IMR-90 (cell line): Measurements from ENCODE around the gene ACSL1. TPM values are rescaled to one million over a fixed set of nuclear protein-coding genes. Genes with fewer than 3 reads are reported as not detected.

Source experiments
- ATAC-seq: fragments of 200-7000 bp; cut with Tn5 transposase; 2 replicates; pipeline ENCODE4 v1.9.1; 2020; ENCODE audit warnings: low read depth, mild to moderate bottlenecking, moderate library complexity
- BruUV-seq: library from RNA; stranded (reverse); fragments of 400-500 nt; replicated peaks from 2 replicates; lab custom pipeline; 2021; lab: Mats Ljungman, UMichigan
- CTCF ChIA-PET: fragments of 300-600 bp; formaldehyde crosslinking; extraction: SDS; loops from one replicate; lab custom pipeline; 2021; ENCODE audit warnings: antibody characterized with exemption; lab: Yijun Ruan, JAX
- POLR2A ChIA-PET: fragments of 300-600 bp; sonication (Branson Sonifier 250); formaldehyde crosslinking; loops from one replicate; lab custom pipeline; 2022; ENCODE audit warnings: antibody characterized with exemption; ENCODE audit not compliant: unreplicated experiment; lab: Charles Lee
- DNase-seq: peaks from one replicate; pipeline ENCODE4 v3.0.0; 2013
- H2AFZ ChIP-seq: replicated peaks from 2 replicates; pipeline ENCODE3; 2013; ENCODE audit warnings: low read length, mild to moderate bottlenecking; ENCODE audit not compliant: poor library complexity
- H2AK5ac ChIP-seq: 2 replicates; pipeline ENCODE4 v1.6.1; 2013; ENCODE audit warnings: low read depth, low read length, inconsistent platforms
- H2AK9ac ChIP-seq: replicated peaks from 2 replicates; pipeline ENCODE3; 2013; ENCODE audit warnings: mild to moderate bottlenecking, low read depth, low read length, moderate library complexity; ENCODE audit not compliant: poor library complexity
- H2BK120ac ChIP-seq: 2 replicates; pipeline ENCODE4 v1.6.1; 2013; ENCODE audit warnings: low read depth, low read length, inconsistent platforms
- H2BK15ac ChIP-seq: 3 replicates; pipeline ENCODE4 v1.6.1; 2013; ENCODE audit warnings: low read depth, low read length, inconsistent platforms
- H2BK20ac ChIP-seq: 2 replicates; pipeline ENCODE4 v1.6.1; 2013; ENCODE audit warnings: low read depth, mild to moderate bottlenecking, inconsistent platforms, low read length, moderate library complexity
- H2BK5ac ChIP-seq: 2 replicates; pipeline ENCODE4 v1.6.1; 2013; ENCODE audit warnings: mild to moderate bottlenecking, low read depth, low read length, inconsistent platforms; ENCODE audit not compliant: poor library complexity, severe bottlenecking
- H3K14ac ChIP-seq: replicated peaks from 2 replicates; pipeline ENCODE4 v1.6.1; 2013; ENCODE audit warnings: low read depth, low read length, inconsistent platforms
- H3K18ac ChIP-seq: 2 replicates; pipeline ENCODE4 v1.6.1; 2013; ENCODE audit warnings: low read depth, low read length, control low read depth
- H3K23ac ChIP-seq: 2 replicates; pipeline ENCODE4 v1.6.1; 2013; ENCODE audit warnings: low read depth, low read length, inconsistent platforms
- H3K27ac ChIP-seq: 2 replicates; pipeline ENCODE4 v1.5.1; 2013; ENCODE audit warnings: mild to moderate bottlenecking, control low read depth, low read length; ENCODE audit not compliant: insufficient read depth
- H3K27me3 ChIP-seq: 2 replicates; pipeline ENCODE4 v1.6.1; 2013; ENCODE audit warnings: low read length; ENCODE audit not compliant: control insufficient read depth, insufficient read depth
- H3K36me3 ChIP-seq: 2 replicates; pipeline ENCODE4 v1.6.1; 2013; ENCODE audit warnings: low read length, mixed read lengths; ENCODE audit not compliant: control insufficient read depth, insufficient read depth
- H3K4ac ChIP-seq: 2 replicates; pipeline ENCODE4 v1.6.1; 2013; ENCODE audit warnings: low read depth, low read length, inconsistent platforms
- H3K4me1 ChIP-seq: 2 replicates; pipeline ENCODE4 v1.6.1; 2013; ENCODE audit warnings: low read length, mixed read lengths; ENCODE audit not compliant: control insufficient read depth, insufficient read depth
- H3K4me2 ChIP-seq: 2 replicates; pipeline ENCODE4 v1.6.1; 2013; ENCODE audit warnings: low read depth, mild to moderate bottlenecking, control low read depth, low read length, moderate library complexity
- H3K4me3 ChIP-seq: 2 replicates; pipeline ENCODE4 v1.5.1; 2013; ENCODE audit warnings: low read depth, mild to moderate bottlenecking, control low read depth, low read length, moderate library complexity; ENCODE audit not compliant: insufficient read depth
- H3K56ac ChIP-seq: 2 replicates; pipeline ENCODE4 v1.6.1; 2013; ENCODE audit warnings: low read length, inconsistent platforms; ENCODE audit not compliant: insufficient read depth; ENCODE audit errors: extremely low read depth
- H3K79me1 ChIP-seq, 2 experiments: 2 replicates each; pipeline ENCODE4 v1.6.1; 2013; ENCODE audit warnings: low read length in 2 of 2, inconsistent platforms in 1 of 2, low read depth in 1 of 2
- H3K9ac ChIP-seq: 2 replicates; pipeline ENCODE4 v1.6.1; 2013; ENCODE audit warnings: low read depth, low read length, control low read depth
- H3K9me1 ChIP-seq: 2 replicates; pipeline ENCODE4 v1.6.1; 2013; ENCODE audit warnings: low read length, inconsistent platforms; ENCODE audit not compliant: insufficient read depth
- H3K9me3 ChIP-seq: 2 replicates; pipeline ENCODE4 v1.6.1; 2013; ENCODE audit warnings: low read length; ENCODE audit not compliant: control insufficient read depth, insufficient read depth
- H4K20me1 ChIP-seq: 2 replicates; pipeline ENCODE4 v1.6.1; 2013; ENCODE audit warnings: low read length, inconsistent platforms; ENCODE audit not compliant: insufficient read depth
- H4K5ac ChIP-seq: 2 replicates; pipeline ENCODE4 v1.6.1; 2013; ENCODE audit warnings: mild to moderate bottlenecking, low read depth, low read length, control low read depth
- H4K8ac ChIP-seq, 2 experiments: 2 replicates each; pipeline ENCODE4 v1.6.1; 2013; ENCODE audit warnings: low read depth in 2 of 2, low read length in 2 of 2, control low read depth in 1 of 2, inconsistent platforms in 1 of 2
- H4K91ac ChIP-seq: 2 replicates; pipeline ENCODE4 v1.6.1; 2013; ENCODE audit warnings: low read depth, low read length, inconsistent platforms; ENCODE audit not compliant: insufficient read depth
- CEBPB ChIP-seq: IDR thresholded peaks from 2 replicates; pipeline ENCODE4 v1.6.1; 2012; ENCODE audit warnings: low read depth, low read length, improper control_type of control experiment
- CHD1 ChIP-seq: IDR thresholded peaks from 2 replicates; pipeline ENCODE4 v1.6.1; 2012; ENCODE audit warnings: low read depth, low read length, improper control_type of control experiment
- MAFK ChIP-seq: IDR thresholded peaks from 2 replicates; pipeline ENCODE4 v1.6.1; 2012; ENCODE audit warnings: low read depth, low read length, improper control_type of control experiment
- MAZ ChIP-seq: IDR thresholded peaks from 2 replicates; pipeline ENCODE4 v1.6.1; 2012; ENCODE audit warnings: low read depth, mild to moderate bottlenecking, low read length, improper control_type of control experiment, moderate library complexity, borderline replicate concordance
- MXI1 ChIP-seq: IDR thresholded peaks from 2 replicates; pipeline ENCODE4 v1.6.1; 2012; ENCODE audit warnings: low read depth, mild to moderate bottlenecking, low read length, moderate library complexity, borderline replicate concordance
- SMC3 ChIP-seq: fragments of 150-350 bp; IDR thresholded peaks from 2 replicates; pipeline ENCODE4 v1.6.1; 2016; ENCODE audit warnings: low read depth, mild to moderate bottlenecking, antibody characterized with exemption, low read length, moderate library complexity
- WGBS, 2 experiments: methylation state at CpG; one replicate each; pipeline versions ENCODE4 v1.1.5 to v1.1.7; 2013; ENCODE audit warnings: missing lambda C conversion rate in 2 of 2; ENCODE audit not compliant: insufficient read length in 1 of 2; ENCODE audit errors: extremely low coverage in 2 of 2; 5-methylcytosine and 5-hydroxymethylcytosine counted together
- dilution Hi-C: fragments of 300-500 bp; cut with HindIII; formaldehyde crosslinking; loops from one replicate; pipeline ENCODE4 v1.14.3; 2018; ENCODE audit warnings: low sequenced_read_pairs; ENCODE audit not compliant: unreplicated experiment
- in situ Hi-C: fragments of 300-500 bp; cut with MboI; formaldehyde crosslinking; loops from 3 replicates; pipeline ENCODE4 v1.14.3; 2019; ENCODE audit warnings: low sequenced_read_pairs, inconsistent platforms, mixed read lengths
- intact Hi-C: fragments of 100-400 bp; cut with micrococcal nuclease; formaldehyde crosslinking; loops from 2 replicates; pipeline ENCODE4 v1.10.0; 2022
- polyA plus RNA-seq, 3 experiments: library from polyadenylated mRNA; depleted of rRNA; stranded (reverse); fragments of >200 nt; gene quantifications; 2 replicates each; pipeline ENCODE4 v1.2.3, GENCODE V29; 2012; ENCODE audit warnings: low replicate concordance in 1 of 3
- total RNA-seq: library from RNA; depleted of rRNA; stranded (reverse); fragments of >200 nt; gene quantifications from 2 replicates; pipeline ENCODE4 v1.2.3, GENCODE V29; 2012
- TF ChIP-seq, protein P1 (sequence below): conservative IDR thresholded peaks from 2 replicates; pipeline ENCODE4 v1.5.1; 2012; ENCODE audit warnings: mild to moderate bottlenecking, low read depth, low read length, improper control_type of control experiment
- TF ChIP-seq, protein P2 (sequence below): fragments of 150-350 bp; IDR thresholded peaks from 2 replicates; pipeline ENCODE4 v1.6.1; 2016; ENCODE audit warnings: low read depth, mild to moderate bottlenecking, low read length, moderate library complexity, borderline replicate concordance
- TF ChIP-seq, protein P3 (sequence below): fragments of 150-350 bp; IDR thresholded peaks from 2 replicates; pipeline ENCODE4 v1.6.1; 2017; ENCODE audit warnings: mild to moderate bottlenecking, antibody characterized with exemption, low read length, low read depth

ACSL1 gene
- total and polyA plus RNA-seq, 2 of the 4 experiments (the other 2 are of a cell fraction): 14.4 to 26.0 TPM

DNA sequence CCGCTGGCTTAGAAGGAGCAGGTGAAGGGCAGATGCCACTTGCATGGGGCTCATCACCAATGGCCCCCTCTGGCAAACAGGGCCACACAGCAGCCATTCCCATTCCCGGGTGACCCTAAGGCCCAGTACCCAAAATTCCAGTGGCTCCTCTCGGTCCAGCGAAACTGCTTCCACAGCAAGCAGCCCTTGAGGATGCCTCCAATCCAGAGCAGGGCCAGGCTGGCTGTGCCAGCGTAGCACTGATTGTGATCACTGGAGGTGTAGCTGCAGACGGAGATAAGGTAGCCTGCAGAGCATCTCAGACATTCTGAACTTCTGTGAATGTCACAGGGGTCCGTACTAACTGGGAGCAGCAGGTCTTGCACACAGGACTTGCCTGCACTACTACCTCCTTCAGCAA is 27.3 kb downstream of the ACSL1 start:
- 100% methylated on average over 4 of the region's 7 CpGs; no CpG with 5 or more reads in 1 of the 2 experiments for WGBS, 2 experiments
- Histone ChIP-seq H3K4me2 (no peak overlapping the region), H3K9ac (no peak overlapping the region), H3K27ac (no peak overlapping the region), H2AK9ac (no peak overlapping the region), H3K4ac (no peak overlapping the region), H3K36me3 (peaks cover 1% of the 10 kb centered on the region; the same call in 1 of the 2 replicates), H3K4me3 (no peak overlapping the region), H2BK5ac (no peak overlapping the region), H2BK15ac (no peak overlapping the region), H2BK120ac (no peak overlapping the region), H3K79me1 (no peaks in the 10 kb centered on the region; a peak in 1 of 4 replicates), H4K5ac (no peak overlapping the region), H4K91ac (no peak overlapping the region), H3K14ac (no peak overlapping the region), H2AK5ac (no peak overlapping the region), H3K18ac (no peak overlapping the region), H3K4me1 (no peaks in the 10 kb centered on the region), H3K27me3 (no peaks in the 10 kb centered on the region), H3K9me3 (no peaks in the 10 kb centered on the region), H4K20me1 (0 out of 2 replicates have a peak, but pooled peaks cover 2% of the 10 kb centered on the region), H3K56ac (no peak overlapping the region), H3K9me1 (peaks cover under 1% of the 10 kb centered on the region; the same call in 1 of the 2 replicates), H2BK20ac (no peak overlapping the region), H2AFZ (no peak overlapping the region), H3K23ac (no peak overlapping the region), H4K8ac (no peak overlapping the region)
- ChIA-PET POLR2A (no interaction called here), CTCF (no interaction called here)
- TF ChIP-seq MAFK (no peak), SMC3 (no peak), CHD1 (no peak), CEBPB (no peak), MXI1 (no peak), MAZ (no peak)
- TF ChIP-seq, protein P1, sequence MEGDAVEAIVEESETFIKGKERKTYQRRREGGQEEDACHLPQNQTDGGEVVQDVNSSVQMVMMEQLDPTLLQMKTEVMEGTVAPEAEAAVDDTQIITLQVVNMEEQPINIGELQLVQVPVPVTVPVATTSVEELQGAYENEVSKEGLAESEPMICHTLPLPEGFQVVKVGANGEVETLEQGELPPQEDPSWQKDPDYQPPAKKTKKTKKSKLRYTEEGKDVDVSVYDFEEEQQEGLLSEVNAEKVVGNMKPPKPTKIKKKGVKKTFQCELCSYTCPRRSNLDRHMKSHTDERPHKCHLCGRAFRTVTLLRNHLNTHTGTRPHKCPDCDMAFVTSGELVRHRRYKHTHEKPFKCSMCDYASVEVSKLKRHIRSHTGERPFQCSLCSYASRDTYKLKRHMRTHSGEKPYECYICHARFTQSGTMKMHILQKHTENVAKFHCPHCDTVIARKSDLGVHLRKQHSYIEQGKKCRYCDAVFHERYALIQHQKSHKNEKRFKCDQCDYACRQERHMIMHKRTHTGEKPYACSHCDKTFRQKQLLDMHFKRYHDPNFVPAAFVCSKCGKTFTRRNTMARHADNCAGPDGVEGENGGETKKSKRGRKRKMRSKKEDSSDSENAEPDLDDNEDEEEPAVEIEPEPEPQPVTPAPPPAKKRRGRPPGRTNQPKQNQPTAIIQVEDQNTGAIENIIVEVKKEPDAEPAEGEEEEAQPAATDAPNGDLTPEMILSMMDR: no peak
- TF ChIP-seq, protein P2, sequence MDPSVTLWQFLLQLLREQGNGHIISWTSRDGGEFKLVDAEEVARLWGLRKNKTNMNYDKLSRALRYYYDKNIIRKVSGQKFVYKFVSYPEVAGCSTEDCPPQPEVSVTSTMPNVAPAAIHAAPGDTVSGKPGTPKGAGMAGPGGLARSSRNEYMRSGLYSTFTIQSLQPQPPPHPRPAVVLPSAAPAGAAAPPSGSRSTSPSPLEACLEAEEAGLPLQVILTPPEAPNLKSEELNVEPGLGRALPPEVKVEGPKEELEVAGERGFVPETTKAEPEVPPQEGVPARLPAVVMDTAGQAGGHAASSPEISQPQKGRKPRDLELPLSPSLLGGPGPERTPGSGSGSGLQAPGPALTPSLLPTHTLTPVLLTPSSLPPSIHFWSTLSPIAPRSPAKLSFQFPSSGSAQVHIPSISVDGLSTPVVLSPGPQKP: no peak
- TF ChIP-seq, protein P3, sequence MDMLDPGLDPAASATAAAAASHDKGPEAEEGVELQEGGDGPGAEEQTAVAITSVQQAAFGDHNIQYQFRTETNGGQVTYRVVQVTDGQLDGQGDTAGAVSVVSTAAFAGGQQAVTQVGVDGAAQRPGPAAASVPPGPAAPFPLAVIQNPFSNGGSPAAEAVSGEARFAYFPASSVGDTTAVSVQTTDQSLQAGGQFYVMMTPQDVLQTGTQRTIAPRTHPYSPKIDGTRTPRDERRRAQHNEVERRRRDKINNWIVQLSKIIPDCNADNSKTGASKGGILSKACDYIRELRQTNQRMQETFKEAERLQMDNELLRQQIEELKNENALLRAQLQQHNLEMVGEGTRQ: no peak
- ATAC-seq (no peak), DNase-seq (no peak)
- intact Hi-C loops (no loop called here), dilution Hi-C loops (no loop called here), in situ Hi-C loops (no loop called here)
- no TSS peak for BruUV-seq
